Peyer's patch (tissue), 4 donors: ENCODE results near the gene SF3B2.

Experiments
- CTCF ChIP-seq, 6 experiments: fragments of 450-650 bp in 4 of 6; fragments of 200-600 bp in 2 of 6; sonication (generic) in 1 of 6; IDR thresholded peaks; one replicate each; pipeline ENCODE4 v1.5.1; 2017 to 2019; ENCODE audit warnings: antibody characterized with exemption in 6 of 6, mild to moderate bottlenecking in 3 of 6, moderate library complexity in 1 of 6
- POLR2A ChIP-seq, 2 donors: fragments of 450-650 bp; IDR thresholded peaks; one replicate each; pipeline ENCODE4 v1.5.1; 2017; ENCODE audit warnings: antibody characterized with exemption in 2 of 2, mild to moderate bottlenecking in 2 of 2, moderate library complexity in 2 of 2

GRCh38 chr11:66077927-66078326 is 25.8 kb downstream of the SF3B2 start:
- no peak for TF ChIP-seq CTCF (IDR thresholded peaks at IDR 0.05)
- no peak for TF ChIP-seq POLR2A (IDR thresholded peaks at IDR 0.05)
